ENCODE results near the gene HIBADH.

- TF ChIP-seq CTCF (conservative IDR thresholded peaks at IDR 0.05) = peak; percentile 33
- no peak for TF ChIP-seq ZFX (IDR thresholded peaks at IDR 0.05)
Measured at GRCh38 chr7:27636326-27637006, 26.2 kb downstream of the HIBADH start.

All from C4-2B (cell line).